GM12878 (cell line): Measurements from ENCODE around the gene RAP1GAP2. TPM values are rescaled to one million over a fixed set of nuclear protein-coding genes. Genes with fewer than 3 reads are reported as not detected.

Experiments
- ATAC-seq: fragments of 200-7000 bp; cut with Tn5 transposase; 3 replicates; pipeline ENCODE4 v1.9.1; 2020; ENCODE audit warnings: mild to moderate bottlenecking, moderate library complexity
- BruUV-seq: library from RNA; stranded (reverse); fragments of 400-500 nt; replicated peaks from 2 replicates; lab custom pipeline; 2021; lab: Mats Ljungman, UMichigan
- CTCF ChIA-PET: fragments of 300-600 bp; sonication (Branson Sonifier 250); formaldehyde crosslinking; extraction: SDS; loops from one replicate; lab custom pipeline; 2021; ENCODE audit warnings: inconsistent platforms; lab: Yijun Ruan, JAX
- POLR2A ChIA-PET: fragments of 350-600 bp; formaldehyde crosslinking; extraction: SDS; loops from one replicate; lab custom pipeline; 2021; ENCODE audit warnings: inconsistent platforms; lab: Charles Lee
- RAD21 ChIA-PET: fragments of 300-600 bp; sonication (Branson Sonifier 250); formaldehyde crosslinking; loops from one replicate; lab custom pipeline; 2023; ENCODE audit warnings: antibody characterized with exemption; ENCODE audit not compliant: unreplicated experiment; lab: Charles Lee
- SMC1A ChIA-PET: fragments of 300-600 bp; sonication (Branson Sonifier 250); formaldehyde crosslinking; loops from one replicate; lab custom pipeline; 2023; ENCODE audit not compliant: unreplicated experiment, uncharacterized antibody; lab: Charles Lee
- DNase-seq: peaks from one replicate; pipeline ENCODE4 v3.0.0-alpha.2; 2011; ENCODE audit warnings: low read depth, low spot score
- FAIRE-seq: peaks from 3 replicates; lab custom pipeline; 2011; peaks lifted over from hg19 to GRCh38; lab: Jason Lieb, UNC
- H2AFZ ChIP-seq: 2 replicates; pipeline ENCODE4 v1.6.0; 2011; ENCODE audit warnings: low read depth, low read length, control low read depth; ENCODE audit not compliant: control insufficient read depth
- H3K27ac ChIP-seq: 2 replicates; pipeline ENCODE4 v1.5.1; 2011; ENCODE audit warnings: control low read depth; ENCODE audit not compliant: control insufficient read depth, insufficient read depth
- H3K27me3 ChIP-seq, 2 experiments: replicated peaks in 1 of 2; 2 replicates each; pipeline versions ENCODE4 v1.6.0 to v1.6.1; 2011; ENCODE audit warnings: low read length in 1 of 2; ENCODE audit not compliant: control insufficient read depth in 2 of 2, insufficient read depth in 2 of 2
- H3K36me3 ChIP-seq, 2 experiments: 2 replicates each; pipeline ENCODE4 v1.5.1; 2011; ENCODE audit warnings: low read length in 1 of 2; ENCODE audit not compliant: control insufficient read depth in 2 of 2, insufficient read depth in 2 of 2
- H3K4me1 ChIP-seq: 2 replicates; pipeline ENCODE4 v1.6.1; 2011; ENCODE audit warnings: mild to moderate bottlenecking, low read length, moderate library complexity, mixed read lengths; ENCODE audit not compliant: control insufficient read depth, insufficient read depth
- H3K4me2 ChIP-seq: 2 replicates; pipeline ENCODE4 v1.6.0; 2011; ENCODE audit warnings: control low read depth; ENCODE audit not compliant: control insufficient read depth, insufficient read depth
- H3K4me3 ChIP-seq: fragments of 200-600 bp; sonication (generic); 2 replicates; pipeline ENCODE4 v1.5.1; 2016
- H3K79me2 ChIP-seq: 2 replicates; pipeline ENCODE4 v1.6.0; 2011; ENCODE audit warnings: low read length; ENCODE audit not compliant: control insufficient read depth, insufficient read depth
- H3K9ac ChIP-seq: 2 replicates; pipeline ENCODE4 v1.8.0; 2011; ENCODE audit warnings: low read length, control low read depth, mixed read lengths; ENCODE audit not compliant: control insufficient read depth, insufficient read depth
- H3K9me3 ChIP-seq: replicated peaks from 3 replicates; pipeline ENCODE4 v1.5.1; 2011; ENCODE audit warnings: mild to moderate bottlenecking, low read length; ENCODE audit not compliant: control insufficient read depth, insufficient read depth
- H4K20me1 ChIP-seq: 2 replicates; pipeline ENCODE4 v1.6.0; 2011; ENCODE audit not compliant: control insufficient read depth, insufficient read depth
- CEBPZ ChIP-seq: fragments of 150-350 bp; IDR thresholded peaks from 2 replicates; pipeline ENCODE4 v1.6.1; 2016; ENCODE audit warnings: low read depth, low read length
- E4F1 ChIP-seq: fragments of 450-650 bp; IDR thresholded peaks from 2 replicates; pipeline ENCODE4 v1.6.1; 2018; ENCODE audit warnings: borderline replicate concordance, mild to moderate bottlenecking; ENCODE audit not compliant: partially characterized antibody
- FOS ChIP-seq: IDR thresholded peaks from 3 replicates; pipeline ENCODE4 v1.6.1; 2011; ENCODE audit warnings: borderline replicate concordance; ENCODE audit not compliant: insufficient read length; ENCODE audit errors: extremely low read depth
- IRF5 ChIP-seq: fragments of 450-650 bp; IDR thresholded peaks from 2 replicates; pipeline ENCODE4 v1.6.1; 2017; ENCODE audit warnings: borderline replicate concordance
- KLF5 ChIP-seq: fragments of 450-650 bp; IDR thresholded peaks from 2 replicates; pipeline ENCODE4 v1.6.1; 2014; ENCODE audit warnings: mild to moderate bottlenecking; ENCODE audit not compliant: partially characterized antibody
- LARP7 ChIP-seq: fragments of 450-650 bp; IDR thresholded peaks from 2 replicates; pipeline ENCODE4 v1.6.1; 2017; ENCODE audit warnings: mild to moderate bottlenecking
- SMAD1 ChIP-seq: fragments of 450-650 bp; IDR thresholded peaks from 2 replicates; pipeline ENCODE4 v1.6.1; 2018; ENCODE audit warnings: mild to moderate bottlenecking, low read depth; ENCODE audit not compliant: partially characterized antibody
- TARDBP ChIP-seq: IDR thresholded peaks from 2 replicates; pipeline ENCODE4 v1.6.1; 2016; ENCODE audit warnings: borderline replicate concordance
- WGBS: methylation state at CpG from one replicate; pipeline ENCODE4 v1.1.6; 2016; ENCODE audit warnings: low lambda C conversion rate; ENCODE audit not compliant: insufficient replicate concordance, insufficient coverage; ENCODE audit errors: missing lambda C conversion rate; 5-methylcytosine and 5-hydroxymethylcytosine counted together
- in situ Hi-C: fragments of 300-500 bp; cut with MboI; formaldehyde crosslinking; loops from 9 replicates; pipeline ENCODE4 v1.14.3; 2018; ENCODE audit warnings: mixed read lengths
- intact Hi-C: fragments of 100-400 bp; cut with micrococcal nuclease; formaldehyde crosslinking; loops from one replicate; pipeline ENCODE4 v1.14.2; 2022; ENCODE audit not compliant: unreplicated experiment
- polyA plus RNA-seq, 11 experiments: library from polyadenylated mRNA; depleted of rRNA in 4 of 11; unstranded in 6 of 11; stranded (reverse) in 5 of 11; fragments of >200 nt; fragmentation: Nextera tagmentation in 4 of 11; fragmentation: Illumina TruSeq in 1 of 11; extraction: Ambion mirVana in 4 of 11; extraction: Trizol in 1 of 11; gene quantifications; 1 replicate in 1 of 11; 2 replicates in 10 of 11; pipeline versions ENCODE4 v1.2.1 to v1.2.3, GENCODE V29; 2011 to 2016; ENCODE audit warnings: inconsistent platforms in 2 of 11, missing spikeins in 2 of 11, low read depth in 1 of 11
- total RNA-seq, 4 experiments: library from RNA; depleted of rRNA in 3 of 4; stranded (reverse); fragments of >200 nt in 3 of 4; fragmentation: Illumina TruSeq in 1 of 4; extraction: Trizol in 1 of 4; gene quantifications; 2 replicates each; pipeline versions ENCODE4 v1.2.1 to v1.2.3, GENCODE V29; 2013 to 2021

Gene RAP1GAP2
- total and polyA plus RNA-seq, 10 of the 15 experiments (the other 5 are each of a cell fraction or from before 2014, with no cell fraction given) = 0.03 to 0.95 (median 0.49) TPM; not detected in 2

- Histone ChIP-seq H4K20me1 (no peaks in the 10 kb centered on the region), H3K9me3 (no peaks in the 10 kb centered on the region), H3K4me3 (no peak overlapping the region), H3K27me3 (no peaks in the 10 kb centered on the region; a peak in 2 of 4 replicates), H3K36me3 (no peaks in the 10 kb centered on the region), H3K79me2 (no peaks in the 10 kb centered on the region), H2AFZ (no peak overlapping the region), H3K9ac (no peak overlapping the region), H3K4me1 (no peaks in the 10 kb centered on the region), H3K27ac (no peak overlapping the region), H3K4me2 (no peak overlapping the region)
- FAIRE-seq (no peak), DNase-seq (no peak), ATAC-seq (no peak)
- ChIA-PET SMC1A (no interaction called here), RAD21 (no interaction called here), POLR2A (interaction anchor here (0.6 kb wide), 1 partner anchor 45 kb away, joined by 3 read pairs; no protein-coding TSS in a partner anchor), CTCF (no interaction called here)
- BruUV-seq = no TSS peak
- WGBS = 16% methylated on average over 7 of the region's 7 CpGs
- in situ Hi-C loops (no loop called here), intact Hi-C loops (no loop called here)
- TF ChIP-seq FOS (no peak), IRF5 (no peak), E4F1 (no peak), KLF5 (no peak), LARP7 (no peak), TARDBP (no peak), SMAD1 (no peak), CEBPZ (no peak)
Measured at GRCh38 chr17:2949469-2950044, 153.3 kb downstream of the RAP1GAP2 start.
